NCI-H2196 treated with DMSO at 0.1 percent for 48 hours (cell line): Measurements from ENCODE around the gene TRMO.

Source experiments
- DNase-seq: peaks from one replicate; lab custom pipeline; 2025; ENCODE audit not compliant: unreplicated experiment; lab: John Stamatoyannopoulos, UW

TRMO gene

DNA sequence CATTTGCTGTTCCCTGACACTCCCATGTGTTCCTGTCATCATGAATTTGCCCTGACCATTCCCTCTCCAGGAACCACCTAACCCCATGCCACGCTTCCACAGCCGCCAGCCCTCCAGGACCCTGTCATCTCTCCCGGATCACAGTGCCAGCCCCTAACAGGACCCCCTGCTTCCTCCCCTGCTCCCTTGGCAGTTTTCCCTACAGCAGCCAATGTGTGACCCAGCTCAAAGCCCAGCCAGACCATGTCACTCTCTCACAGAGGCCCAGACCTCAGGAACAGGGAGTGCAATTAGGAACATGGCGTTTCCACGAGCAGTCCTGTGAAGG is 61.2 kb downstream of the TRMO start:
- no peak for DNase-seq

DNA sequence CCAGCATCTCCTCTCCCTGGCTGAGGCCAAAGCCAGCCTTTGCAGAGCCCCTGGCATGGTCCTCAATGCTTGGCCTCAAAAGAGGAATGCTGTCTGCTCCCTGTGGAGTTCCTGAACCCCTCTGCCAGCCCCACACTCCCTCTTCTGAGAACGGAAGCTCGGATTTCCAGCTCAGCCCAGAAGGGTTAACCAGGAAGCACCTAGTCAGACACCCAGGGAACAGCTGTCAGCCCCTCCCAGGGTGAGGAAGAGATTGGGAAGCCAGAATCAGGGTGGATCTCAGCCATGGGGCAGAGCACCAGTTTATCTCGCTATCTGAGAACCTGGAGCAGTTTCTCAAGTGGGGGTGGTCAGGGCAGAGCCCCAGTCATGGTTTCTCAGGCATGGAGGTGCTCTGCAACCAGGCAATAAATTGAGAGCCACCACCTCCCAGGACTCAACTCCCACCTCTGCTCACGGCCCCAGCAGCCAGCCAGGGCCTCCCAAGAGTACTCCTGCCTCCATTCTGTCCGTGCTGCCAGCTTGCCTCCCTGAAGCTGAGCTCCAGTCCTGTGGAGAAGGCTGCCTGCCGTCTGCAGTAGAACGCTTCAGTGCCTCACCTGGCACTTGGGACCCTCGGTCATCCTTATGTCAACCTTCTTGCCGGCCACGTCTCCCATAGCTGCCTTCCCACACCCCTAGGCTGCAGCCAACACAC is 61.7 kb downstream of the TRMO start:
- DNase-seq, result no peak

DNA sequence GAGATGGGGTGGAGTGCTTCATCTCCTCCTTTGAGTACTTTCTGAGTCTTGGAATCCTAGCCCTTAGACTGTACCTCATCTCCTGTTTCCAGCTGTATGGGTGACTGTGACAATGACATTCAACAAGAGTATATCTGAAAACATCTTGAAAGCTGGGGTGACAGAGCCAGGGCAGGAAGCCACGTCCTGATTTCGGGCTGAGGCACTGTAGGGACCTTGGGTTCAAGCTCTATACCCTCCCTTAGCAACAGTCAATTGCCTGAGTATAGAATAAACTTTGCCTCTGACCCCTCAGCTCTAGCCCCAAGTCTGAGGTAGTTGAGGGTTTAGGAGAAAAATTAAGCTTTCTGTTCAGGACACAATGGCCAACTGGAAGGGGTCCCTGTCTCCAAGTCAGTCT is 63.0 kb downstream of the TRMO start:
- DNase-seq, result no peak

DNA sequence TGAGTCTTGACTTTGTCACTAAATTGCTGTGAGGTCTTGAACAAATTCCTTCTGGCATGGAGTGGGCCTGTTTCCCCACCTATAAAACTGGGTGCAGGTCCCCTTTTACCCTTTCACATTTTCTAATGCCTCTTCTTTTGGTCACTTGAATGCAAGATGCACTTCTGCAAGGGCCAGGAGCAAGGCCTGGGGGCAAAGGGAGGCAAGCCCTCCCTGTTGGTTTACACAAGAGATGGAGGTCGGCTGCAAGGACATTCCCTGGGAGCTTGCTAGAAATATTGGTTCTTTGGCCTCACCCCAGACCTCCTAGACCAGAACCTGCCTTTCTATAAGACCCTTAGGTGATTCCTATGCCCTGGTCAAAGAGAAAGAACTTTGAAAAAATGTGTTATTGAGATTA is 63.5 kb downstream of the TRMO start:
- DNase-seq, result no peak

DNA sequence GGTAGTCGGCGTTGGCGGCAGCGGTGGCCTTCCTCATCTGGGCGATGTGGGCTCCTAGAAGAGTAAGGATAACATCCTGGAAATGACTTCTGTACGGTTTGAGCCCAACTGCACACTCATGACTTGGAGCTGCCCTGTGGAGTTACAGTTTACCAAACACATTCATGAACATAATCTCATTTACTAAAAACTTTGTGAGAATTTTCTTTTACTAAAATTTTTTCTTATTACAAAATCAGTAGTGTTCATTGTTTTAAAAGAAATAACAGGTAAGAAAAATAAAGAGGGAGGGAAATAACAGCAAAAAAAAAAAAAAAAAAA is 63.9 kb downstream of the TRMO start:
- DNase-seq, result no peak

DNA sequence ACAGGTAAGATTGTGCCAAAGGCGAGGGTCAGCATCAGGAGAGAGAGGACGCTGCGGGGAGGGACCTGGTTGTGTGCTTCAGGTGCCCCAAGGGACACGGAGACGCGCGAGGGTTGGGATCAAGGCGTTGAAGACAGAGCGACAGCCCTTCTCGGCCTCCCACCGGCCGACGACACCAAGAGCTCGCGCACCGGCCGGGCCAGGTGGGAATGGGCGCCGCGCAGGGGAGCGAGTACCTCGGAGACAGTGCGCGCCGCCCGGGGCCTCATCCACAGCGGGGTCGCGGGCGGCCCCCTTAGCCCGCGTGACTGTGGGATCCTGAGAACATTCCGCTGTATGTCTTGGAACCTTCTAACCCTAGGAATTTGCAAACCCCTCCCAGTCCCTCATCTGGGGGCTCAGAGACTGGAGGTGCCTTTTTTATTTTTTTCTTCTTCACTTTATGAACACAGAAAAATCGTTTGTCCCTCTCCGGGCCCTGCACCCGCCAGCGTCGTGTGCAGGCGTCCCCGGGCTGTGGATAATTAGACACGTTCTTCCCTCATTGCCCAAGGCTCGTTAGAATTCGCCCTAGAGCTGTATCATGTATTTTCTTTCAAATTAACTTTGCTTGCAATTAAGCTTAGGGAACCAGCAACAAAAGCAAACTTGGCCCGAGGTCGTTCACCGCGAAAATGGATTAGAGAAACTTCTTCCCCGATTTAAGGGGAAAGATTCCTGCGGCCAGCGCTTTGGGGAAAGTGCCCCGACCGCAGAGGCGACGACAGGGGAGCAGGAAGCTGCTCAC is 64.5 kb downstream of the TRMO start:
- no peak for DNase-seq

DNA sequence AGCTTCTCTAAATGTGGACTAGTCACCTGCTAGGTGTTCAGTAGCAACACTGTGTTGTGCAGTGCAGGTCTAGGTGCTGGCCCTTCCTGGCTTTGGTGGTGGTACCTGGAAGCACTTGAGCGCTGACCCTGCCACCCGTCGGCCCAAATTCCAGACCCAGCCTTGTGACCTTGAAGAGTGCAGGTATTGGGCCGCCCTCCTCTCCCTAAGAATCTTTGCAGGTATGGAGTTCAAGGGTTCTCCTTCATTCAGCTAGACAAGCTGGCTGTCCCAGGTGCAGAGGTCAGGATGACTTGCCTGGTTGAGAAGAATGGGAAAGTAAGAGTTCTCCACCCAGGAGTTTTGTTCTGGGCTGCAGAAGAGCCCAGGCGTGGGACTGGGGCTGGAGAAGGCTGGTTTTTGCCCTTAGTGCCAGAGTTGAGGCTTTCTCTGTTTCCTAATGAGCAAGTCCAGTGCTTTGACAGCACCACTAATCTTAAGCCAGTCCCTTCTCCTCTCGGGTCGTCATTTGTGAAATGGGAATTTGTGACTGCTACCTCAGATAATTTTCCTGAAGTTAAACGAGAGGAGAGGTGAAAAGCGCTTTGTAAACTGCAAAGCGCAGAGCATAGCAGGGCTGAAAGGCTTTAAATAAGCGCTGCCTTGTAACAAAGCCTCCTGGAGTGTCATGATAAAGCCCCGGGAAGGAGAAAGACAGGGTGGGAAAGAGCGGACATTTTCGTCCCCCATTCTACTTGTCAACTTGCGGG is 65.3 kb downstream of the TRMO start:
- DNase-seq, result no peak

DNA sequence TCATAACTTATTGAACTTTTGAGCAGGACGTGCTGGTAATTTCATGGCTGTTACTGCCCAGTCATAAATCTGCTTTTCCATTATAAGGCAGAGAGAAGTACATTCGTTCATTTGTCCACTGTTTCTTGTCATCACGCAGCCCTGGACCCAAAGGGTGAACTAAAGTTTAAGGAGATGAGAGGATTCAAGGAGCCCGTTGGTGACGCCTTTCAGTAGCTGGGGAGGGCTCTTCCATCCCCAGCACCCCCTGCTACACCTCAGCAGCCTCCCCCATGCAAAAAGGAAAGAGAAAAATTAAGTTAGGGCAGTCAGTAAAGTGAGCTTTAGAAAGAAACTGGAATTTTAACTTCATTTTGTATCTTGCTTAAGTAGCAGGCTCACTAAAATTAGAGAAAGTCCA is 66.4 kb downstream of the TRMO start:
- no peak for DNase-seq

DNA sequence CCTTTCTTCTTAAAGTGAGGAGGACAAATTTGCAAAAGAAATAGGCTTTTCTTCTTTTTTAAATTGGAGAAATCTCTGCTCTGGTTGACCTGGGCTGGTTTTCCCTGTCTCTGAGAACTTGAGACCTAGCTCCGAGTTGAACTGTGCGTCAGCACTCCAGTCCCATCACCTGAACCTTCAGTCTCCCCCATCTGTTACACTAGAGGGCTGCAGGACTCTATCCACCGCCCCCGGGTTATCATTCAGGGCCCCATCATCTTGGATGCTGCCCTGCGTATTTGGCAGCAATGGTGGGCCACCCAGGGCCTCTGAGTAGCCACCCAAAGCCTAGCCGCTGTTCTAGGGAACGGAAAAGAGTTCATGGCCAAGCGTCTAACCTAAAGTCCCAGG is 66.8 kb downstream of the TRMO start:
- no peak for DNase-seq

DNA sequence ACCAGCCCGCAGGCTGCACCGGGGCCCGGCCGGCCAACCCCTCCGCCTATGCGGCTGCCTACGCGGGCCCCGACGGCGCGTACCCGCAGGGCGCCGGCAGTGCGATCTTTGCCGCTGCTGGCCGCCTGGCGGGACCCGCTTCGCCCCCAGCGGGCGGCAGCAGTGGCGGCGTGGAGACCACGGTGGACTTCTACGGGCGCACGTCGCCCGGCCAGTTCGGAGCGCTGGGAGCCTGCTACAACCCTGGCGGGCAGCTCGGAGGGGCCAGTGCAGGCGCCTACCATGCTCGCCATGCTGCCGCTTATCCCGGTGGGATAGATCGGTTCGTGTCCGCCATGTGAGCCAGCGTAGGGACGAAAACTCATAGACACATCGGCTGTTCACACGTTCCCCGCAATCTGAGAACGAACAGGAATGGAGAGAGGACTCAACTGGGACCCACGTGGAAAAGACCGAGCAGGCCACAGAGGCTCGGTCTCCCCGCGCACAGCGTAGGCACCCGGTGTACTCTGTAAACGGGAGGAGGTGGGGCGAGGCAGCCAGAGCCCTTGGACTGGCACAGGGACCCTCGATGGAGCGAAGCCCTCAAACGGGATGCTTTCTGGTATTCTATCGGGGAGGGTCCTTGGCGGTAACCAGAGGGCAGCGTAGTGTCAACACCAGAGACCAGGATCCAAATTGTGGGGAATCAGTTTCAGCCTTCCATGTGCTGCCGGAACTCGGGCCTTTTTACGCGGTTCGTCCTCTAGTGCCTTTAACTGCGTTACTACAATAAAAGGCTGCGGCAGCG is 67.4 kb downstream of the TRMO start:
- DNase-seq, result no peak
